Measurements from ENCODE around the gene OPCML. TPM values are rescaled to one million over a fixed set of nuclear protein-coding genes. Genes with fewer than 3 reads are reported as not detected.

OPCML gene
- total RNA-seq, 1 experiment from 2014 or later: 0.94 TPM

DNA sequence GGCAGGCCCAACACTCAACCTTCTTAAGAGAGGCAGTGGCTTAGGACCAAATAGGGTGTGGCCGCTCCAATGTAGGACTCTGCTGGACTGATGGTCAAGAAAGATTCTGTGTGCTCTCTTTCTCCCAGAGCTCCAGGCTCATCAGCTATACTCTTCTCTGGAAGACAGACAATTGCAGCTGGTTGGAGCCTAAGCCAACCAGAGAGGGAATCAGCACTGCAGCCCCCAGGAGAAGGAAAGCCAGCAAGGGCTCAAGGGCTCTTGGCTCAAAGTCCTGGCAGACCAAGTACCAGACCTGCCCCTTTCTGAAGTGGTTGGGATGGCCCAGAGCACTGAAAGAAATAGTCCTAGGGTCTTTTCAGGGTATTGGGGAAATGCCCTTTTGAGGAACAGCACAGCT lies 1084.5 kb downstream of the OPCML start:
- Histone ChIP-seq H4K91ac (ENCODE audit: insufficient read length, low read depth, low read length) (no peak overlapping the region), H3K18ac (ENCODE audit: insufficient read length, low read depth, low read length) (no peak overlapping the region), H3K23ac (ENCODE audit: insufficient read length, low read depth, low read length) (no peak overlapping the region), H3K4me1 (ENCODE audit: insufficient read depth, low read length) (peaks cover 2% of the 10 kb centered on the region; the same call in 1 of the 2 replicates), H3K4ac (ENCODE audit: low read depth, low read length) (no peak overlapping the region), H3K4me2 (ENCODE audit: insufficient read depth, insufficient read length, low read length) (no peak overlapping the region), H3K27ac (ENCODE audit: insufficient read length, low read depth, low read length) (no peak overlapping the region), H2BK5ac (ENCODE audit: insufficient read length, low read length) (no peak overlapping the region), H3K27me3 (ENCODE audit: insufficient read depth, low read length) (no peaks in the 10 kb centered on the region; the same call in 1 of the 2 replicates), H4K5ac (ENCODE audit: insufficient read length, low read depth, low read length) (no peak overlapping the region), H4K8ac (replicated peaks; ENCODE audit: insufficient read length, low read depth, low read length) (no peak overlapping the region), H3K9me3 (ENCODE audit: control insufficient read depth, low read depth, low read length) (no peaks in the 10 kb centered on the region), H3K14ac (ENCODE audit: insufficient read depth, low read length) (no peak overlapping the region), H2BK120ac (ENCODE audit: low read depth, low read length, poor library complexity, severe bottlenecking) (no peak overlapping the region), H2AFZ (ENCODE audit: low read length) (no peak overlapping the region), H2AK5ac (ENCODE audit: insufficient read length, low read length) (no peak overlapping the region), H3K79me1 (ENCODE audit: insufficient read depth, low read depth, low read length, poor library complexity, severe bottlenecking) (no peaks in the 10 kb centered on the region), H2BK20ac (ENCODE audit: low read depth, low read length, poor library complexity, severe bottlenecking) (no peak overlapping the region), H3K56ac (ENCODE audit: insufficient read length, low read depth, low read length) (no peak overlapping the region), H2BK15ac (ENCODE audit: low read depth, low read length) (no peak overlapping the region), H3K9ac (ENCODE audit: extremely low read depth, insufficient read length, low read length) (no peak overlapping the region), H3T11ph (ENCODE audit: low read length) (no peak overlapping the region), H2BK12ac (ENCODE audit: insufficient read length, low read depth, low read length) (no peak overlapping the region), H3K23me2 (ENCODE audit: insufficient read length, low read depth, low read length, poor library complexity, severe bottlenecking) (peaks cover 3% of the 10 kb centered on the region), H3K79me2 (ENCODE audit: insufficient read depth, low read length) (no peaks in the 10 kb centered on the region), H4K20me1 (ENCODE audit: control insufficient read depth, insufficient read depth, insufficient read length) (no peaks in the 10 kb centered on the region)
- H3K4me1 Mint-ChIP-seq: peaks cover 35 to 42% of the 10 kb centered on the region in 2 experiments
- H3K27ac Mint-ChIP-seq: no peak overlapping the region
- no peaks in the 10 kb centered on the region for H3K36me3 Mint-ChIP-seq (ENCODE audit: insufficient read depth in 1 of 3, low read depth in 3 of 3)
- no peaks in the 10 kb centered on the region for H3K9me3 Mint-ChIP-seq
- WGBS (ENCODE audit: extremely low coverage, insufficient read length, low lambda C conversion rate): no CpG with 5 or more reads among the region's 1 CpG
- TF ChIP-seq, protein P1, sequence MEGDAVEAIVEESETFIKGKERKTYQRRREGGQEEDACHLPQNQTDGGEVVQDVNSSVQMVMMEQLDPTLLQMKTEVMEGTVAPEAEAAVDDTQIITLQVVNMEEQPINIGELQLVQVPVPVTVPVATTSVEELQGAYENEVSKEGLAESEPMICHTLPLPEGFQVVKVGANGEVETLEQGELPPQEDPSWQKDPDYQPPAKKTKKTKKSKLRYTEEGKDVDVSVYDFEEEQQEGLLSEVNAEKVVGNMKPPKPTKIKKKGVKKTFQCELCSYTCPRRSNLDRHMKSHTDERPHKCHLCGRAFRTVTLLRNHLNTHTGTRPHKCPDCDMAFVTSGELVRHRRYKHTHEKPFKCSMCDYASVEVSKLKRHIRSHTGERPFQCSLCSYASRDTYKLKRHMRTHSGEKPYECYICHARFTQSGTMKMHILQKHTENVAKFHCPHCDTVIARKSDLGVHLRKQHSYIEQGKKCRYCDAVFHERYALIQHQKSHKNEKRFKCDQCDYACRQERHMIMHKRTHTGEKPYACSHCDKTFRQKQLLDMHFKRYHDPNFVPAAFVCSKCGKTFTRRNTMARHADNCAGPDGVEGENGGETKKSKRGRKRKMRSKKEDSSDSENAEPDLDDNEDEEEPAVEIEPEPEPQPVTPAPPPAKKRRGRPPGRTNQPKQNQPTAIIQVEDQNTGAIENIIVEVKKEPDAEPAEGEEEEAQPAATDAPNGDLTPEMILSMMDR (conservative IDR thresholded peaks at IDR 0.05): no peak
- no peak for DNase-seq
- no peak overlapping the region for H3K4me3 Mint-ChIP-seq
- no peaks in the 10 kb centered on the region for H3K27me3 Mint-ChIP-seq (ENCODE audit: low read depth)

All from H9 (cell line).